Activated T-helper 1 cell treated with Interleukin-2 at 50 U/mL for 16 hours (primary cell): ENCODE data around the gene MRPS22.
"Not testable (repeated sequence)": the region's sequence is repeated elsewhere in the genome, so short reads cannot be mapped to it uniquely, and the experiment has no call there.

Experiments
- DNase-seq: peaks from one replicate; pipeline ENCODE4 v3.0.0-alpha.2; 2020; ENCODE audit warnings: low read depth

Gene MRPS22

GRCh38 chr3:139396707-139397106 is 52.9 kb downstream of the MRPS22 start:
- DNase-seq, result no peak

- not testable (repeated sequence) for DNase-seq
These were observed 57.3 kb downstream of the MRPS22 start for GRCh38 chr3:139401155-139401554.
